Activated T-cell treated with anti-CD3 and anti-CD28 coated beads for 48 hours (primary cell): Measurements from ENCODE around the gene STRN3.
A peak's percentile ranks its signal among the peaks of the same experiment; 100 is the strongest.
"Not testable (repeated sequence)": the region's sequence is repeated elsewhere in the genome, so short reads cannot be mapped to it uniquely, and the experiment has no call there.

ENCODE experiments used
- DNase-seq: peaks from one replicate; pipeline ENCODE4 v3.0.0-alpha.2; 2020; ENCODE audit warnings: low read depth

The STRN3 gene

GRCh38 chr14:30969796-30970195, 56.4 kb downstream of the STRN3 start:
- DNase-seq = peak; percentile 21

GRCh38 chr14:30967364-30968098, 58.6 kb downstream of the STRN3 start:
- DNase-seq = not testable (repeated sequence)

GRCh38 chr14:30966415-30967363, 59.5 kb downstream of the STRN3 start:
- DNase-seq = no peak

GRCh38 chr14:30965861-30966260, 60.3 kb downstream of the STRN3 start:
- not testable (repeated sequence) for DNase-seq

- DNase-seq = not testable (repeated sequence)
Measured at GRCh38 chr14:30962537-30962936, 63.6 kb downstream of the STRN3 start.

GRCh38 chr14:30961330-30961729, 64.8 kb downstream of the STRN3 start:
- no peak for DNase-seq

- DNase-seq = no peak
Measured at GRCh38 chr14:30960216-30960615, 66.0 kb downstream of the STRN3 start.

GRCh38 chr14:30958555-30959407, 67.4 kb downstream of the STRN3 start:
- no peak for DNase-seq

GRCh38 chr14:30957813-30958370, 68.3 kb downstream of the STRN3 start:
- no peak for DNase-seq

GRCh38 chr14:30949651-30950050, 76.5 kb downstream of the STRN3 start:
- DNase-seq = no peak

GRCh38 chr14:30943694-30944093, 82.5 kb downstream of the STRN3 start:
- DNase-seq = no peak

- no peak for DNase-seq
Measured at GRCh38 chr14:30940886-30941285, 85.3 kb downstream of the STRN3 start.

- DNase-seq = no peak
Measured at GRCh38 chr14:30938617-30939016, 87.6 kb downstream of the STRN3 start.

GRCh38 chr14:30935445-30935844, 90.7 kb downstream of the STRN3 start:
- DNase-seq = no peak

- not testable (repeated sequence) for DNase-seq
Measured at GRCh38 chr14:30933937-30934336, 92.2 kb downstream of the STRN3 start.

GRCh38 chr14:30928462-30928861, 97.7 kb downstream of the STRN3 start:
- DNase-seq = no peak

GRCh38 chr14:30925254-30925653, 100.9 kb downstream of the STRN3 start:
- DNase-seq = no peak

- no peak for DNase-seq
Measured at GRCh38 chr14:30921788-30922187, 104.4 kb downstream of the STRN3 start.

- DNase-seq = no peak
Measured at GRCh38 chr14:30921305-30921704, 104.9 kb downstream of the STRN3 start.

GRCh38 chr14:30915596-30915995, 110.6 kb downstream of the STRN3 start:
- DNase-seq = no peak

- no peak for DNase-seq
Measured at GRCh38 chr14:30914812-30915211, 111.4 kb downstream of the STRN3 start.

GRCh38 chr14:30908826-30909225, 117.4 kb downstream of the STRN3 start:
- no peak for DNase-seq
